Choroid plexus epithelial cell (primary cell): ENCODE data around the gene VPS39.

Source experiments
- DNase-seq: peaks from one replicate; pipeline ENCODE4 v3.0.0-alpha.2; 2010; ENCODE audit warnings: low read depth
- H3K4me3 ChIP-seq: 2 replicates; pipeline ENCODE4 v1.5.1; 2011; ENCODE audit warnings: low read depth, mild to moderate bottlenecking, control low read depth, low read length, moderate library complexity
- TF ChIP-seq, protein P1 (sequence below): conservative IDR thresholded peaks from 2 replicates; pipeline ENCODE4 v1.5.1; 2011; ENCODE audit warnings: low read depth, mild to moderate bottlenecking, control low read depth, inconsistent platforms, low read length, moderate library complexity

VPS39 gene

DNA sequence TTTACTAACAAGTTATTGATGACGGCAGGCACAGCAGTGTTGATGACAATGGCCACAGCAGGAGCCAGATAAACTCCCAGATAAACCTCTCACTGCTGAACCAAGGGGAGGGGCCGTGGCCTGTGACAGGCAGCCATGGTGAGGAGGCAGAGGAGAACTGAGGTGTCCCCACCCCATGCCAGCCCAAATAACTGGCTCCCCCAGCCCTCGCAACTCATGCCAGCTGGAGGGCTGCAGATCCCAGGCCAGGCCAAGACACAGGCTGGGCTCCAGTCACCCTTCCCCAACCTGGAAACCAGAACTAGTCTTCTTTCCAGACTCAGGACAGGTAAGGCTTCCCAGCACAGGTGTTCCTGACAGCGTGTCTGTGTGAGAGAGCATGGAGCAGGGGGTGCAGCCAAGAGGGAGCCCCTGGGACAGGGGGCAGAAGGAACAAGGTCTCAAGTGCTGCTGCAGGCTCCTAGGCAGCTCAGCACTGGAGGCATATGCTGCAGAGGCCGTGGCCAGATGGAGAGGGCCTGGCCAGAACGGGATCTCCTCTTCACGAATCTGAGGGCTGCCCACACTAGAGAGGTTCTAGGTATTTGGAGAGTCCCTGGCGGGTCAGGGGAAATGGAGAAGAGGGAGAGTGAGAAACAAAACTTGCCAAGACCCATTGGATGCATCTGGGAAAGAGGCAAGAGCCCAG is 67.6 kb downstream of the VPS39 start:
- DNase-seq = no peak
- TF ChIP-seq, protein P1, sequence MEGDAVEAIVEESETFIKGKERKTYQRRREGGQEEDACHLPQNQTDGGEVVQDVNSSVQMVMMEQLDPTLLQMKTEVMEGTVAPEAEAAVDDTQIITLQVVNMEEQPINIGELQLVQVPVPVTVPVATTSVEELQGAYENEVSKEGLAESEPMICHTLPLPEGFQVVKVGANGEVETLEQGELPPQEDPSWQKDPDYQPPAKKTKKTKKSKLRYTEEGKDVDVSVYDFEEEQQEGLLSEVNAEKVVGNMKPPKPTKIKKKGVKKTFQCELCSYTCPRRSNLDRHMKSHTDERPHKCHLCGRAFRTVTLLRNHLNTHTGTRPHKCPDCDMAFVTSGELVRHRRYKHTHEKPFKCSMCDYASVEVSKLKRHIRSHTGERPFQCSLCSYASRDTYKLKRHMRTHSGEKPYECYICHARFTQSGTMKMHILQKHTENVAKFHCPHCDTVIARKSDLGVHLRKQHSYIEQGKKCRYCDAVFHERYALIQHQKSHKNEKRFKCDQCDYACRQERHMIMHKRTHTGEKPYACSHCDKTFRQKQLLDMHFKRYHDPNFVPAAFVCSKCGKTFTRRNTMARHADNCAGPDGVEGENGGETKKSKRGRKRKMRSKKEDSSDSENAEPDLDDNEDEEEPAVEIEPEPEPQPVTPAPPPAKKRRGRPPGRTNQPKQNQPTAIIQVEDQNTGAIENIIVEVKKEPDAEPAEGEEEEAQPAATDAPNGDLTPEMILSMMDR = no peak
- no peak overlapping the region for H3K4me3 ChIP-seq

DNA sequence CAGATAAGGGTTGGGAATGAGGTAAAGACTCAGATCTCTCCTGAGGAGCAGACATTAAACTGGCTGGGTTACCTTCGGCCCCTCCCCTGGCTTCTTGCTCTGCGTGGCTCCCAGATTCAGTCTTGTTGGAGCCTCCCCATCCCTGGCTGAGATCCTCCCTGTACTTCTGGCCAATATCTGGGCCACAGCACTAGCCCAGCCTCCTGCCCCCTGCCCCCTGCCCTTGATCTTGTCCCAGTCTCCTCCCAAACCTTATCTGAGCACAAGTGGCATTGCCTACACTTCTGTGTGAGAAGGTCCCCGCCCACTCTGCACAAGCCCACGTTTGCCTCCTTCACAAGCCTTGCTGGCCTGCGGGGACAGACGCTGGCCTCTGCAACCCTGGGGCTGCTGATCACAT is 68.5 kb downstream of the VPS39 start:
- H3K4me3 ChIP-seq = no peak overlapping the region
- TF ChIP-seq, protein P1 = no peak
- no peak for DNase-seq

DNA sequence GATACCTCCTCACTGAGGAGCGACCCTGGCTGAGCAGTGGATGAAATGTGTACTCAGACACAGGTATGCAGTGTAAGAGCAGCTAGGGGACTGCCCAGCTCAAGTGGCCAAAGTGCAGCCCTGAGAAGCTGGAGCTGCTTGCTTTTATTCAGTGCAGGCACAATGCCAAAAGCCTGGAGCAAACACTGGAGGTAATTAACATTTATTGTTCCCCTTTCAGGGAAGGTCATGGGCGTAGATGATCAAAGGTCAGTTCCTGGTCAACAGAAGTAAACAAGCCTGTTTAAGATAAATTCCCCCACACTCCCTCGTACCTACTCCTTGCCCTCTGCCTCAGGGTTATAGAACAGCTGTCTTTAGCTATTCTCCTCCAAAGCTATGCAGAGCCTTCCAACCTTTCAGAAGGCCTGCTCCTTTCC is 69.1 kb downstream of the VPS39 start:
- TF ChIP-seq, protein P1 = no peak
- no peak for DNase-seq

DNA sequence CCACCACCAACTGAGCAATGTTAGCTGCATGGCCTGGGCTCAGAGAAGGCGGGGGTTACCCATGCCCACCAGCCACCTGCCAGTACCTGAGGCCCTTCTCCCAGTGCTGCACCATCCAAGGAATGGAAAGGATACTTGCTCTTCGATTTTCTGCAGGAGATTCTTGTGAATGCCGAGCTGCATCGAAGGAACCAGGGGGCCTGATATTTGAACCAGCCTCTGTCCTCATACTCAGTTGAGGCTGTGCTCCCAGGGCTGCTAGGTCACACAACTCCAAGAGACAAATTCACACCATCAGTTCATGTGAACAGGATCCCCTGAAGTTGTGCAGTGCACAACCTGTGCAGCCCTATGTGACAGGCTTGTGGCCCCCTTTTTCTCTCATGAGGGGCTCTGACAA is 69.7 kb downstream of the VPS39 start:
- TF ChIP-seq, protein P1 = no peak
- DNase-seq = no peak

More for the DNA sequence above, 69.1 kb downstream of the VPS39 start:
- H3K4me3 ChIP-seq = no peak overlapping the region

DNA sequence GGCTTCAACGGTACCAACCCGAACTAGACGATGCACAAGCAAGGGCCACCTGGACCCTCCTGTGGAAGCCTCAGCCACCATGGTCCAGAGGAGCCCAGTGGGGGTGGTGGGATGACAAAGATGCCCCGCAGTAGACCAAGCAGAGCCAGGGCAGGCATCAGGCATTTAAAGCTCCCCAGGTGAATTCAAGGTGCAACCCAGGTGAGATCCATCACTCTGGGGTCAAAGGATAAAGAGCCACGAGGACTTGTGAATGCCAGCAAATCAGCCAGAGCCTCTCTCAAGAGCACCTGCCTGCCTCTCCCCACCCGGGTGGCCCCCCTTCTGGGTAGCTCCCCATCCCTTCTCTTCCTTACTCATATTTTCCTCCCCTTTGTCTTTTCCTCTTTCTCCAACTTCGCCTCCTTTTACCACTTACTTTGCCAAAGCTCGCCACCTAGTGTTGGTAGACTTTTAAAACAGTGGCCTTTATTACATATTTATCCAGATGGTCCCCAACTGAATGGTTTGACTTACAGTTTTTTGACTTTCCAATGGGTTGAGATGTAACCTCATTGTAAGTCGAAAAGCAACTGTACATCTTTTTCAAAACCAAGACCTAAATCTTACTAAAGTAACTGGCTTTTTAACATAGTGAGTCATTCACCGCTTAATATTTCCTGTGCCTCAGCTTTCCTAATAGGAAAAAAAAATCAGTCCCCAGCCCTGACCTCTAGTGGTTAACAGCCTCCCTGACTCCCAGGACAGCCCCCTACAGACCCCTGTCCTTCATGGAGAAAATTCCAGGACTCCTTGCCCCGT is 70.4 kb downstream of the VPS39 start:
- TF ChIP-seq, protein P1 = peak; percentile 69
- H3K4me3 ChIP-seq = no peak overlapping the region
- DNase-seq = peak; percentile 73

More for the DNA sequence above, 69.7 kb downstream of the VPS39 start:
- no peak overlapping the region for H3K4me3 ChIP-seq

DNA sequence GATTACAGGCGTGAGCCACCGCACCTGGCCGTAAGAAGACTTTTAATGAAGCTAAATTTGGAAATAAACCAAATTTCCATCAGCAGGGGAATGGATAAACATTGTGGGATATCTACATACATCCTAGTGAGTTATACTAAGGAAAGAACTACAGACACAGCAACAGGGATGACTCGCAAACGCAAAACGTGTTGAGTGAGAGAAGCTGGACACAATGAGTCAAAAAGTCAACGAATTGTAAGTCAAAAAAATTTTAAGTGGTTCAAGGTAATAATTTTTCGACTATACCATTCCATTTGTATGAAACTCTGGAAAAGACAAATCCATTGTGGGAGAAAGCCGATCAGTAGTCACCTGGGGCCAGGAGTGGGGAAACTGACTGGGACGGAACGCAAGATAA is 71.6 kb downstream of the VPS39 start:
- DNase-seq = no peak
- no peak overlapping the region for H3K4me3 ChIP-seq
- TF ChIP-seq, protein P1 = no peak

DNA sequence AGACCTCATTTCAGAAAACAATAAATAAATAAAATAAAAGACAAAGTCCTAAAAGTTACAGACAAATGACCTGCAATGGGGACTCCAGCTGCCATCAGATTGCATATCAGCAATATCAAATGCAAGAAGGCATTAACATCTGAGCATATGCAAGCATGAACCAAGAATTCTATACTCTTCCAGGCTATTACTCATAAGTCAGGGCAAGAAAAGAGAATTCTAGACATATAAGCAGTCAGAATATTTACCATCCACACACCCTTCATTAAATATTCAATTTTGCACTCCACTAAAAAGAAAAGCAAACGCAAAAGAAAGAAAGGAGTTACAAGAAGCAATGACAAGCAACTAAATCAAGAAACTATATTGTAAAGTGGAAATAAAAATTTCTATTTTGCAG is 72.8 kb downstream of the VPS39 start:
- TF ChIP-seq, protein P1 = no peak
- DNase-seq = no peak

More for the DNA sequence above, 72.8 kb downstream of the VPS39 start:
- no peak overlapping the region for H3K4me3 ChIP-seq
